Progenitor cell of endocrine pancreas (in vitro differentiated cells): ENCODE measurements around the gene LTB4R2. TPM values are rescaled to one million over a fixed set of nuclear protein-coding genes. Genes with fewer than 3 reads are reported as not detected.

ENCODE experiments used
- DNase-seq: peaks from one replicate; pipeline ENCODE4 v3.0.0; 2021; ENCODE audit warnings: low spot score; ENCODE audit not compliant: unreplicated experiment
- H3K27ac Mint-ChIP-seq: 2 replicates; pipeline ENCODE4 v1.8.0; 2021; ENCODE audit warnings: mild to moderate bottlenecking, moderate library complexity, mixed read lengths
- H3K27me3 Mint-ChIP-seq: 2 replicates; pipeline ENCODE4 v1.8.0; 2021; ENCODE audit warnings: mixed read lengths
- H3K36me3 Mint-ChIP-seq: 2 replicates; pipeline ENCODE4 v1.8.0; 2022; ENCODE audit warnings: mixed read lengths; ENCODE audit not compliant: insufficient read depth
- H3K4me1 Mint-ChIP-seq: 2 replicates; pipeline ENCODE4 v1.8.0; 2021; ENCODE audit warnings: low read depth, mixed read lengths
- H3K4me3 Mint-ChIP-seq: 2 replicates; pipeline ENCODE4 v1.8.0; 2021; ENCODE audit warnings: low read depth, mild to moderate bottlenecking, moderate library complexity, mixed read lengths
- H3K9me3 Mint-ChIP-seq: 2 replicates; pipeline ENCODE4 v1.8.0; 2021; ENCODE audit warnings: low read depth, mixed read lengths
- CTCF ChIP-seq: fragments of 200-600 bp; sonication (generic); IDR thresholded peaks from one replicate; pipeline ENCODE4 v1.5.0; 2021; ENCODE audit warnings: antibody characterized with exemption, mild to moderate bottlenecking; ENCODE audit not compliant: unreplicated experiment
- total RNA-seq: library from RNA; stranded (reverse); gene quantifications from 2 replicates; pipeline ENCODE4 v1.2.1, GENCODE V29; 2021

Gene LTB4R2
- total RNA-seq, 1 donor from 2014 or later = 11.0 TPM

GRCh38 chr14:24278424-24278823, 31.5 kb upstream of the LTB4R2 start:
- Mint-ChIP-seq H3K4me1 (peaks cover under 1% of the 10 kb centered on the region), H3K27ac (no peak overlapping the region), H3K4me3 (no peak overlapping the region), H3K36me3 (no peaks in the 10 kb centered on the region), H3K9me3 (no peaks in the 10 kb centered on the region), H3K27me3 (no peaks in the 10 kb centered on the region)
- no peak for TF ChIP-seq CTCF
- DNase-seq = no peak

GRCh38 chr14:24279301-24280186, 30.4 kb upstream of the LTB4R2 start:
- no peak for DNase-seq
- Mint-ChIP-seq H3K27ac (no peak overlapping the region), H3K9me3 (no peaks in the 10 kb centered on the region), H3K4me1 (no peaks in the 10 kb centered on the region), H3K27me3 (no peaks in the 10 kb centered on the region), H3K36me3 (no peaks in the 10 kb centered on the region), H3K4me3 (no peak overlapping the region)
- no peak for TF ChIP-seq CTCF

GRCh38 chr14:24280797-24281460, 29.0 kb upstream of the LTB4R2 start:
- no peak overlapping the region for H3K4me3 Mint-ChIP-seq
- H3K4me1 Mint-ChIP-seq = no peaks in the 10 kb centered on the region

GRCh38 chr14:24281636-24282035, 28.3 kb upstream of the LTB4R2 start:
- H3K27me3 Mint-ChIP-seq = no peaks in the 10 kb centered on the region
- no peak overlapping the region for H3K4me3 Mint-ChIP-seq
- no peaks in the 10 kb centered on the region for H3K36me3 Mint-ChIP-seq
- H3K4me1 Mint-ChIP-seq = no peaks in the 10 kb centered on the region
- TF ChIP-seq CTCF = no peak
- no peak for DNase-seq
- no peaks in the 10 kb centered on the region for H3K9me3 Mint-ChIP-seq
- no peak overlapping the region for H3K27ac Mint-ChIP-seq

More at GRCh38 chr14:24280797-24281460, 29.0 kb upstream of the LTB4R2 start:
- no peaks in the 10 kb centered on the region for H3K9me3 Mint-ChIP-seq
- no peak overlapping the region for H3K27ac Mint-ChIP-seq
- TF ChIP-seq CTCF = no peak
- no peaks in the 10 kb centered on the region for H3K36me3 Mint-ChIP-seq
- DNase-seq = no peak
- no peaks in the 10 kb centered on the region for H3K27me3 Mint-ChIP-seq

- Mint-ChIP-seq H3K27ac (no peak overlapping the region), H3K4me1 (no peaks in the 10 kb centered on the region), H3K4me3 (no peak overlapping the region), H3K27me3 (no peaks in the 10 kb centered on the region), H3K9me3 (no peaks in the 10 kb centered on the region), H3K36me3 (no peaks in the 10 kb centered on the region)
- no peak for TF ChIP-seq CTCF
- DNase-seq = no peak
Measured at GRCh38 chr14:24282736-24283135, 27.2 kb upstream of the LTB4R2 start.
